Stimulated activated CD8-positive, alpha-beta memory T cell treated with anti-CD3 and anti-CD28 coated beads, Interleukin-4, amount 100 ng/mL, for 4 hours (primary cell): ENCODE results near the gene TEX14.
"Not testable (repeated sequence)": the region's sequence is repeated elsewhere in the genome, so short reads cannot be mapped to it uniquely, and the experiment has no call there.

ENCODE experiments used
- DNase-seq, 2 donors: peaks; one replicate each; pipeline ENCODE4 v3.0.0-alpha.2; 2020; ENCODE audit warnings: low read depth in 2 of 2, low spot score in 1 of 2

The TEX14 gene

GRCh38 chr17:58688521-58688920, 3.3 kb downstream of the TEX14 start:
- no peak for DNase-seq

DNA sequence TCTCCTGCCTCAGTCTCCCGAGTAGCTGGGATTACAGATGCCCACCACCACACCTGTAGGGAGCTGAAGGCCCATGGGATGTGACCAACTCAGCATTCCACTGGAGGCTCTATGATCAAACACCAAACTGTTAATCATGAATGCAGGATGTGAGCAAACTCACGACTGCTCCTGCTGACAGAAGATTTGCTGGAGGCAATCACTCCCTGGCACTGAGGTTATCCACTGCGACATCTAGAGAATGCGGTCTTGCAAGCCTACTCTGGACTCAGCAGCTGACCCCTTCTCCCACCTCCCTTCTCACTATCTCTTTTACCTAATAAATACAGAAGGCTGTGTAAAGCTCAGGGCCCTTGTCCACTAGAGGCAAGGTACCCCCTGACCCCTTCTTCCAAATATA, 4.9 kb downstream of the TEX14 start:
- no peak for DNase-seq

- not testable (repeated sequence) for DNase-seq
These were observed 7.4 kb downstream of the TEX14 start for GRCh38 chr17:58684462-58684861.

DNA sequence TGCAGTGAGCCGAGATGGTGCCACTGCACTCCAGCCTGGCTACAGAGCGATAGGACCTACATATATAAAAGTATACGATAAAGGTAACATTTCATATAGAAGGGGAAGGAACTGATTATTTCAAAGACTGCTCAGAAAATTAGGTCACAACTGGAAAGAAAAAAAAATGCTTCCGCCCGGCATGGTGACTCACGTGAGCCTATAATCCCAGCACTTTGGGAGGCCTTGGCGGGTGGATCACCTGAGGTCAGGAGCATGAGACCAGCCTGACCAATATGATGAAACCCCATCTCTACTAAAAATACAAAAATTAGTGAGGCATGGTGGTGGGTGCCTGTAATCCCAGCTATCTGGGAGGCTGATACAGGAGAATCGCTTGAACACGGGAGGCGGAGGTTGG, 7.8 kb downstream of the TEX14 start:
- DNase-seq, result no peak

DNA sequence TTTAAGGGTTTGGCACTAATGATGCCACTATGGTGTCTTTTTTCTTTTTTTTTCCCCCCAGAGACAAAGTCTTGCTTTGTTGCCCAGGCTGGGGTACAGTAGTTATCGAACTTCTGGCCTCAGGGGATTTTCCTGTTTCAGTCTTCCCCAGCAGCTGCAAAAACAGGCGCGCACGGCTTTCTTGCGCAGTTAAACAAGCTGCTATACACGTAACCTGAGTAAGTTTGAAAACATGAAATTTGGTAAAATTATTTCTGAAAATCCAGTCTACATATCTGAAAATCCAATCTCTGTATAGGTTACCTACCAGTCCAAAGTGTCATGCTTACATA, 11.8 kb downstream of the TEX14 start:
- no peak for DNase-seq

DNA sequence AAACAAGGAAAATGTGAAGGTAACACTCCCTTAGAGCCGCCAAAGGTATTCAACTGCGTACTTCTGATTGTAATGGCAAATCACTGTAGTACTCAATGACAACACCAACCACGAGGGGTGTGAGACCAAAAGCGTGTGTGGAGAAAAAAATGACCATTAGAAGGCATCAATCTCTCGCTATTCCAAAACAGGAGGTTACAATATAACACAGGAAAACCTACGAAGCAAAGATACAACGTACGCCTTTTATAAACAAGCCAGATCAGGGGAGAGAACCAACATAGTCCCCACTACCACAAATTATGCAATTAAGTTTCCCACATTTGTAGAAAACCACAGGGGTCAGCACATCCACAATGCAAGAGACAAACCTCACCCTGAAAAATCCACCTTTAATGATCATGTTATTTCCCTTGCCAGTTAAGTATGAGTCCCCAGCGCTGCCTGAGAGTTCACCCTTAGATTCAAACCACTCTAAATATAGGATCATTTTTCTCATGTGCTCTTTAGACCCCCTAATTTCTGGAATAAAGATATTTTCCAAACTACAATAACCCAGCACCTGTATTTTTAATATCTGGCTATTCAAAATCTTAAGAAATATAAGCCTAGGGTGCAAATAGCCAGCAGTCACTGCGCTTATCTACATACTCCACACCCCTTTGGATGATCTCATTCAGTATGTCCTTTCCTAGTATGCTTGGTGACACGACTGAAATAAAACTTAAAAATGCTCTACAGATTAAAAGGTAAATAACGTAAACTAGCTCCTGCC, 12.4 kb downstream of the TEX14 start:
- DNase-seq, result no peak

GRCh38 chr17:58678287-58678686, 13.6 kb downstream of the TEX14 start:
- DNase-seq, result not testable (repeated sequence)

DNA sequence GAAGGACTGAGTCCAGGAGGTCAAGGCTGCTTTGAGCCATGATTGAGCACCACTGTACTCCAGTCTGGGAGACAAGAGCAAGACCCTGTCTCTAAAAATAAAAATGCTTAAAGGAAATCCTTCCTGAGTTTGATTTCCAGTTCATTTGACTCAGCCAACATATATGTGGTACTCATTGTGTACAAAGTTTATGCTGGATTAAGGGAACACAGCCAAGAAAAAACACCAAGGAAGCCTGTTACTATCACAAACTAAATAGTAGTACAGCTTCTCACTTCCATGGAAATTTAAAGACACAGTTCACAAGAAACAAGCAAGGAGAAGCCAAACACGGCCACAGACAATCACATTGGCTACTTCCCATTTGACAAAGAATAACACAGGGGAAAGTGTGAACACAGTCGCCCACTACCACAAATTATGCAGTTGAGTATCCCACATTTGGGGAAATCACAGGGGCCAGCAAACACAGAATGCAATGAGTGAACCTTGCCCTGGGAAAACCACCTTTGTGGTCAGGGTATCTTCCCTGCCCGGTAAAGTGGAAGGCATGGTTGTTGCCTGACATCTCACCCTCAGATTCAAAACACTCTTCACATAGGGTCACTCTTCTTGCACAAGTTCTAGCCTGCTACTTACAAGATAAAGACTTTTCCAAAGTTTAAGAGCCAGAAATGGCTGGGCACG, 14.5 kb downstream of the TEX14 start:
- DNase-seq, result no peak

GRCh38 chr17:58671969-58672368, 19.9 kb downstream of the TEX14 start:
- no peak for DNase-seq

DNA sequence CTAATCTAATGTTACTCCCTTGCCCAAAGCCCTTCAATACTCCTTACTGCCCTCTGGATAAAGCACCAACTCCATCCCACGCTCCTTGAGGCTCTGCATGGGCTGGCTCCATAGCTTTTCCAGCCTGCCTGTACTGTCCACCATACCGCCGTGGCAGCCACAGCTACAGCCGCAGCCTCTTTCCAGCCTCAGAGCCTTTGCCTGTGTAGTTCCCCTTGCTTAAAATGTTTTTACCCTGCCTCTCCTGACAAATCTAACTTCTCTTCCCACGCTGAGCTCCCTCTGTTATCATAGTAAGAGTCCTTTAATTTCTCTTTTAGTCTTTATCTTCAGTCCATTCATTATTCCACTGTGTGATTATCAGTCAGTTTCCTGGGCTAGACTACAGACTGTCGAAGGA, 22.0 kb downstream of the TEX14 start:
- DNase-seq, result no peak

DNA sequence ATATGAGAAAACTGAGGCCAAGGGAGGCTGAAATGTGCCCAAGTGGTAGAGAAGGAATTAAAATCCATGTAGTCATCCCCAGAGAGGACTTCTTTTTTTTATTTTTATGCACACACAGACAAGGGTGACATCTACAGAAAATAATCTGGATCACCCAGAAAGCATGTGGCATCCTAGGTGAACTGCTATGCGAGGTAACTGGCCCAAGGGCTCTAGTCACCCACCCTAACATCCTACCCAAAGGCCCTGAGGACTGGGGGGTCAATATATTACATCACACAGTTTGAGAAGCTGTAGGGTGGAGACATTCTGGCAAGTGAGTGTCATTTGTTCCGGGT, 23.3 kb downstream of the TEX14 start:
- no peak for DNase-seq

DNA sequence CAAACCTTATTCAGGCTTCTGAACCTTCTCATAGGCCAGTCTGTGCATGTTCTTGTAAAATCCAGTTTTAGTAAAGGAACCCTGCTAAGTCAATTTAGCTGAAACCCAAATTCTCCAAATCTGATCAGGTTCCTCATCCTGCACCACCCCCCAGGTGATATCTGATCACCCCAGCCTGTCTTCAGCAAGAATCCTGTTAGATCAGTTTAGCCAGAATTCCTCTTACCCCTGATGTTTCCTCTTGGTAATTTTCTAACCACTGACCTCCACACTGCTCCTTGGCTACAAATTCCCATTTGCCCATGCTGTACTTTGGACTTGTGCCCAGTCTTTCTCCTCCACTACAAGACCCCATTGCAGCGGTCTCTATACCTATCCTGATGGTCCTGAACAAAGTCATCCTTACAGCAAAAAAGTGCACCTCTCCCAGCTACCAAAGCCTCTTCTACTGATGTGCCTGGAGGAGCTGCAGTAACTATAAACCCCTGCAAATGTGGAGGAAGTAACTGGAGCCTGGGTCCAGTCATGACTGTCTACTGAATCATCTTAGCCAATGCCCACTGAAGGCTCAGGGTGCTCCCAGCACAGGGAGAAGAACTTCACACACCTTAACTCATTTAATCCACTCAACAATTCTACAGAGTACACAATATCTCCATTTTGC, 23.8 kb downstream of the TEX14 start:
- no peak for DNase-seq

- no peak for DNase-seq
These were observed 25.0 kb downstream of the TEX14 start for GRCh38 chr17:58666858-58667267.

DNA sequence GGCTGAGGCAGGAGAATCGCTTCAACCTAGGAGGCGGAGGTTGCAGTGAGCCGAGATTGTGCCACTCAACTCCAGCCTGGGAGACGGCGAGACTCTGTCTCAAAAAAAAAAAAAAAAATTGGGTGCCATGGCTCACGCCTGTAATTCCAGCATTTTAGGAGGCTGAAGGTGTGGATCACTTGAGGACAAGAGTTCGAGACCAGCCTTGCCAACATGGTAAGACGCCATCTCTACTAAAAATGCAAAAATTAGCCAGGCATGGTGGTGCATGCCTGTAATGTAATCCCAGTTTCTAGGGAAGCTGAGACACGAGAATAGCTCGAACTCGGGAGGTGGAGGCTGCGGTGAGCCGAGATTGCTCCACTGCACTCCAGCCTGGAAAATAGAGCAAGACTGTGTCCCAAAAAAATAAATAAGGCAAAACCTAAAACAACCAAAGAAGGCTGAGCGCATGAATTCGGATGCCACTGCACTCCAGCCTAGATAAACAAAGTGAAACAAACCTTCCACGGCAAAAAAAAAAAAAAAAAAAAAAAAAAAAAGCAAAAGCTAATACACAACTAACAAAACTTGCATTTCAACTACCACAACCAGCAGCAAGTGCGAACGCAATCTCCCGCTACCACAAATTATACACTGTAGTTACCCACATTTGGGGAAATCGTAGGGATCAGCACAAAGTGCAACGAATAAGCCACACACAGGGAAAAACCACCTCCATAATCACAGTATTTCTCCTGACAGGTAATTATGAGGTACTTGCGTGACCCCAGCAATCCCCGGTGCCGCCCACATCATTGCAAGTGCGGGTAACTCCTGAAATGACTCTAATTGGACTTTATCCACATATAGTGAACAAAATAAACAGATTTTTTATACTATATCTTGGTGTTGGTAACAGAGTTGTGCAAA, 25.6 kb downstream of the TEX14 start:
- no peak for DNase-seq

DNA sequence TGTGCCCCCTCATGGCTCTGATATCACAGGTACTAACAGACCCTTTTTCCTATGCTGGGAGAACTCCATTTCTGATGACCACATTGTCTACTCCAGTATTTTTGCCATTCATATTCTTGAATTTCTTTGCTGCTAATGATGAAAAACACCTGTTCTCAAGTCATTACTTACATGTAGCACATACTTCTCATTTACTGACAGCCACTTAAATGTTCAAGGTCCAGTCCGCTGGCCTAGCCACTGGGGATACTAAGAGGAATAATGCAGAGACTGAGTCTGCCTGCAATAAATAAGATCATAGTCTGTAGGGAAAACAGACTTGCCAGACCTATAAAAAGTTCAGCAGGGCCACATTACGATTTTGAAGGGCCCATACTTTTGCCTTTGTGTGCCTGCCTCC, 27.5 kb downstream of the TEX14 start:
- no peak for DNase-seq

GRCh38 chr17:58661499-58661898, 30.3 kb downstream of the TEX14 start:
- no peak for DNase-seq

DNA sequence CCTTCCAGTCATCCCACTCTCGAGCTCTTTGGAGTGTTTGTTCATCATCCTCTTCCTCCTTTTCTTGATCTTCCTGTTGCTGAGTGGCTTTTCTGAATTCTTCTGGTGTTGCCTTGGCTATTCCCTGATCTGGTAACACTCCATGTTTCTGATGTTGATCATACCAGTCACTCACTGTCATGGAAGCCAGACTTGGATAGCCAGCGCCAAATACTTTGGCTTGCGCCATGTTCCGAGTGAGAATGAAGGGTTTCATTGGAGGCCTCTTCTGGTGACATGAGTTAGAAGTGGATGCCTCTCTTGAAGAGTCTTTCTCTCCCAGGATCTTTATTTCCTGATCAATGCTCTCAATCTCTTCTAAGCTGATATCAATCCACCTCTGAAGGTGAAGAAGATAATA, 31.2 kb downstream of the TEX14 start:
- DNase-seq, result no peak

DNA sequence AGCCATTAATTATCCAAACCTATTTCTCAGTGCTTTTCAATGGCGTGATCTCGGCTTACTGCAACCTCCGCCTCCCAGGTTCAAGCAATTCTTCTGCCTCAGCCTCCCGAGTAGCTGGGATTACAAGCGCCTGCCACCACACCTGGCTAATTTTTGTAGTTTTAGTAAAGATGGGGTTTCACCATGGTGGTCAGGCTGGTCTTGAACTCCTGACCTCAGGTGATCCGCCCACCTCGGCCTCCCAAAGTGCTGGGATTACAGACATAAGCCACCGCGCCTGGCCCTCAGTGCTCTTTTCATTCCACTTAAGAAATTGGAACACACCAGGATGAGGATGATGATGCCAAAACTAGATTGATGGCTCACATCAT, 32.1 kb downstream of the TEX14 start:
- not testable (repeated sequence) for DNase-seq

DNA sequence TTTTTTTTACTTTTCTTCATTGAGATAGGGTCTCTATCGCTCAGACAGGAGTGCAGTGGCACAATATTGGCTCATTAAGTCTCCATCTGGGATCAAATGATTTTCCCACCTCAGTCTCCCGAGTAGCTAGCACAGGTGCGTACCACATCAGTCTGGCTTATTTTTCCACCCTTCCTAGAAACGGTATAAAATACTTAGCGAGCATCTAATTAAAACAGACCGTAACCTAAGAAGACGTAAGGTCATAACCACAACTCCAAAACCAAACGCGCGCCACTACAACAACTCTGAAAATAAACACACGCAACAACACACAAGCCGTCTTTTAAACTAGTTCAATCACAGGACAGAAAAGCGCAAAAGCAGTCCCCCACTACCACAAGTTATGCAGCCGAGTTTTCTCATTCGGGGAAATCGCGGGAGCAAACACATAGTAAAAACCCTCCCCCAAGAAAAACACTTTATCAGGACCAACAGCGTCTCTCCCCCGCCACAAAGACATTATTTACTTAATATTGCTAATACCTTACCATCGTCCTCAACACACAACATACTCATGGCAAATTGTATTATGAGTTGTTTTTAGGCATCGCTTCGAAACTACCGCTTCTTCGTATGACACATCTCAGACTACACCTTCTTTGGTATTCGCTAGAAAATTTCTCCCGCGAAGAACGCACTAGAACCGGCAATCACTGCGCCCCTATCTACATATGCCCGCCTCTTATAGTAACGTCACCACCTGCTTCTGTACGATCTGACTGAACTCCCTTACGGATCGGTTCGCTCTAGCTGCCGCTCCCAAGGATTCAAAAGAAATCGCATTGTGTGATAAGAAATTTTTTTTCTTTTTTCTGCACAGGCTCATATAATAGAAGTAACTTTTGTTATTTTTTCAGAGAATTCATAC, 32.8 kb downstream of the TEX14 start:
- peak; percentile 41 to 45 for DNase-seq

GRCh38 chr17:58657962-58658803, 33.7 kb downstream of the TEX14 start:
- not testable (repeated sequence) for DNase-seq
